GM18951 (cell line): Measurements from ENCODE around the gene FMN2.
"Not testable (repeated sequence)": the region's sequence is repeated elsewhere in the genome, so short reads cannot be mapped to it uniquely, and the experiment has no call there.

ENCODE experiments used
- POLR2A ChIP-seq: IDR thresholded peaks from 4 replicates; pipeline ENCODE4 v1.6.1; 2011; ENCODE audit warnings: mild to moderate bottlenecking; ENCODE audit not compliant: insufficient read length, insufficient read depth; ENCODE audit errors: extremely low read depth
- in situ Hi-C: fragments of 300-500 bp; cut with MboI; formaldehyde crosslinking; loops from one replicate; pipeline ENCODE4 v1.12.0; 2022; ENCODE audit warnings: low sequenced_read_pairs, mixed read lengths, inconsistent platforms; ENCODE audit not compliant: unreplicated experiment

Gene FMN2

DNA sequence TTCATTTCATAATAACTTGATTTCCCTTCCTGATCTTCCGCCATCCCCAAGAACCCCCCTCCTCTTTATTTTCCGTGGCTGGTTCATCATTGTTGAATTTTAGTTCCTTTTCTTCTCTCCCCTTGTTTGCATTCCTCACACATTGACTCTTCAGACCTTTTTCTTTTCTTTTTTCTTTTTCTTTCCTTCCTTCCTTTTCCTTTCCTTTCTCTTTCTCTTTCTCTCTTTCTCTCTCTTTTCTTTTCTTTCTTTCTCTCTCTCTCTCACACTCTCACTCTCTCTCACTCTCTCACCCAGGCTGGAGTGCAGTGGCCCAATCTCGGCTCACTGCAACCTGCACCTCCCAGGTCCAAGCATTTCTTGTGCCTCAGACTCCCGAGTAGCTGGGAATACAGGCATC lies 231.3 kb downstream of the FMN2 start:
- TF ChIP-seq POLR2A, result no peak
- in situ Hi-C loops, result no loop called here

DNA sequence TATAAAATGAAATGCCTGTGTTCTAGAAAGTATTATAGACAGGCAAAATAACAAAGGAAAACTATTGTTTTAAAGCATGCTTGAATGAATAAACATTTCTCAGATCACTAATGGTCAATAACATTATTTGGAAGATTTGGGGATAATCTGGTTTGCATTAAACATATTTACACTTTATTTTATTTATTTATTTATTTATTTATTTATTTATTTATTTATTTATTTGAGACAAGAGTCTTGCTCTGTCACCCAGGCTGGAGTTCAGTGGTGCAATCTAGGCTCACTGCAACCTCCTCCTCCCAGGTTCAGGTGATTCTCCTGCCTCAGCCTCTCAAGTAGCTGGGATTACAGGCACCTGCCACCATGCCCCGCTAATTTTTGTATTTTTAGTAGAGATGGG lies 236.7 kb downstream of the FMN2 start:
- in situ Hi-C loops, result not testable (repeated sequence)

DNA sequence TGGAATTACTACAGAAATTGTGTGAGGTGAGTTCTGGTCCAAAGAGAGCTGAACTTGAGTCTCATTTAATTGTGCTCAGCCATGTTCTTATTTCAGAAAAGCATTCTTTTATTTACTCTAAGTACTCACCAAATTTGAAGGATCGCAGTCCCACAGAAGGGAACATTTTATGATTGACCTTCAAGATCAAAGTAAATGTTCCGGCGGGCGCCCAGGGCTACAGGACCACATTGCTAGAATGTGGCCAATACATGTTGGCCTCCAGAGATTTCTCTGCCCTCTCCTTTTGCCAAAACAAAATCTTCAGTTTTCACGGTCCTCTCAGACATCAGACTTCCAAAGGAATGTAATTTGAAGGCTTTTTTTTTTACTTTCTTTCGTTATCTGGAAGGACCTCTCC lies 237.8 kb downstream of the FMN2 start:
- TF ChIP-seq POLR2A, result no peak
- in situ Hi-C loops, result no loop called here

DNA sequence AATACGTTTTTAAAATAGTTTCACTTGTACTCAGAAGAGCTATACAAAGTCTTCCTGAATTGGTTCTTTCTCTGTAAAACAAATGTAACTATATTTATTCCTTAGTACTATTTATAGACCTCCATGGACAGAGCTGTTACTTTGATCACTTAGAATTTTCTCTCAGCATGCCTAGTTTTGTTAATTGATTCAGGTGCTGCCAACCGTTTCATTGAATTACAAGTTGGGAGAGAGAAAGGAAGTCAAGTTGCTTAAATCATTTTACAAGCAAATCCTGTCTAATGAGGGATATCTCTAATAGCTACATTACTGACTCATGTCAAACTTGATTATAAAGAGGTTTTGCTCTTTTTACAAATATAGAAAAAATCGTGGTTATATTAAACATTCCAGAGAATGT lies 241.0 kb downstream of the FMN2 start:
- in situ Hi-C loops, result no loop called here
- TF ChIP-seq POLR2A, result no peak

DNA sequence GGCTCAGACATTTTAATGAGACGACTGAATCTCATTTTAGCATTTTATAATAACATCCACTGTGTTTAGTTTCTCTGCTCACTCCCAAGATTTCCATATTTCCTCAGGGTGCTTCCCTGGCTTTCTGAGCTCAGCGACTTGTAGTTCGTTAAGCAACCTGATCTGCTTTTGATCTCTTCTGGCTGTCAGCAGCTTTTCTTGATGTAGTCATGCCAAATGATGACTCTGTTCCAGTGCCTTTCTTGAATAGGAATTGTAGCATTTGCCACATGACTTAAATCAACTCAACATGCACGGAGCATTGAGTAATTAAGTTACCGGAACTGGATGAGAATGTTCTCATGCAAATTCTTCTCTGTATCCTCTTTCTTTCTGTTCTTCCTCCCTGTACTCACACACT lies 246.1 kb downstream of the FMN2 start:
- no peak for TF ChIP-seq POLR2A
- in situ Hi-C loops, result no loop called here

- in situ Hi-C loops, result no loop called here
- no peak for TF ChIP-seq POLR2A
Measured at GRCh38 chr1:240338837-240339236, 247.2 kb downstream of the FMN2 start.

- in situ Hi-C loops, result no loop called here
- TF ChIP-seq POLR2A, result no peak
Measured at GRCh38 chr1:240341365-240342250, 249.9 kb downstream of the FMN2 start.

GRCh38 chr1:240342251-240342625 lies 250.6 kb downstream of the FMN2 start:
- in situ Hi-C loops, result no loop called here
- TF ChIP-seq POLR2A, result no peak

DNA sequence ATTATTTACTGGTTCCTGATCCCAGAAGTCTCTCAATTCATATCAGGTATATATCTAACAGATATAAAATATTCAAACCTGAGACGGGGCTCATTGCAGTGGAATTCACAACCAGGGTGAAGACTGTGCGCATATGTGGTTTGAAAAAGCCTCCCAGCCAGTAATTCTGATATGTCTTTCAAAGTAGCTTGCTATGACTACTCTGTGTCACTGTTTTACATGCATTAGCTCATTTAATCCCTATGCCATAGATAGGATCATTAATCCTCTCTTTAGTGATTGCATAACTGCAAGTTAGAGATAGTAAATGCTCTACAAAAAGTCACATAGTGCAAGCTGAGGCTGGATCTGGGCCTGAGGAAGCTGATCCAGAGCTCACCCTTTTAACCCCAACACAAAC lies 251.4 kb downstream of the FMN2 start:
- no peak for TF ChIP-seq POLR2A

DNA sequence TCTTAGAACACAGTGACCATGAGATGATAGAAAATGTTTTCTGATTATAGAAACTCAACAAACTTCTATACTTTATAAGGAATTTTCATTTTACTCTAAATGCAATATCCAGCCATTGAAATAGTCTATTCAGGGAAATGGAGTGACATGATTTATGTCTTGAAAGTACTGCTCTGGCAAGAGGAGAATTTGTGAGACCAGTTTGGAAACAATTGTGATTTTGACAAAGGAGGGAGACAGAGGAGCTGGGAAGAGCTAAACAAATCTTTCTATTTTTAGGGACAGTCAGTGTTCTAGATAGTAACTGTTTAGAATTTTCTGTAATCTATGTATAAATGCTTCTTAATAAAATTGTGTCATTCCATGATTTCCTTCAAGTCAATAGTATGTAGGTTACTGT lies 252.3 kb downstream of the FMN2 start:
- no peak for TF ChIP-seq POLR2A
- in situ Hi-C loops, result no loop called here

More for the DNA sequence above, 251.4 kb downstream of the FMN2 start:
- in situ Hi-C loops, result no loop called here

DNA sequence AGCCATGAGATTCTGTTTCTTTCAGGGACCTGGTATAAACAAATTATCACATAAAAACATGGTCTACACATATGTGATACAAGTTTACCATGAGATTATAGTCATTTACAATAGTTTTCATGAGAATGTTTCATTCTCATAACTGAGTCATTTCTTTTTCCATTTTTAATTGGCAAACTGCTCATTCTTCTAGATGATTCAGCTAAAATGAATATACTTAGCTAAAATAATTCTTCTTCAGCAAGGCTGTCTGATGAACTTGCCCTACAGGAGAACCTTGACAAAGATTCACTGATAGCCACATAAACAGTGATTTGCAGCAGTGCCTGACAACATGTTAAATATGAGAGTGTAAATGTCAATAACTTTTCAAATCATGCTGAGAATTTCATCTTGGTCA lies 253.2 kb downstream of the FMN2 start:
- TF ChIP-seq POLR2A, result no peak
- in situ Hi-C loops, result no loop called here

- no peak for TF ChIP-seq POLR2A
- in situ Hi-C loops, result no loop called here
Measured at GRCh38 chr1:240349695-240350094, 258.0 kb downstream of the FMN2 start.

GRCh38 chr1:240350910-240351331 lies 259.2 kb downstream of the FMN2 start:
- in situ Hi-C loops, result no loop called here
- no peak for TF ChIP-seq POLR2A

DNA sequence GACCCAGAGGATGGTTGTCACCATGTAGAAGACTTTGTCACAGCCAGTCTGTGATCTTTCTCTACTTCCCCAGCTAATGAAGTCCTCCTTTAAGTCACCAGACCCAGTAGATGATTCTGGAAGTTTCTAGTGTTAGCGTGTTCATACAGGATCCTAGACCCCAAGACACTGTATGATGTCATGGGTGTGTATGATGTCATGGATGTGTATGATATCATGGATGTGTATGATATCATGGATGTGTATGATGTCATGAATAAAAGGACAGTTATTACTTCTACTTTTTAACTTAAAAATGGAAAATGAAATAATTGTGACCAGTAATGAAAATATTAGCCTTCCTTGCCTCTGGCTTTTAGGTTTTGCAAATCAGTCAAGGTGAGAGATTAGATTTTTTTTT lies 260.0 kb downstream of the FMN2 start:
- TF ChIP-seq POLR2A, result no peak
- in situ Hi-C loops, result no loop called here

- in situ Hi-C loops, result no loop called here
- TF ChIP-seq POLR2A, result no peak
Measured at GRCh38 chr1:240352769-240353168, 261.1 kb downstream of the FMN2 start.

DNA sequence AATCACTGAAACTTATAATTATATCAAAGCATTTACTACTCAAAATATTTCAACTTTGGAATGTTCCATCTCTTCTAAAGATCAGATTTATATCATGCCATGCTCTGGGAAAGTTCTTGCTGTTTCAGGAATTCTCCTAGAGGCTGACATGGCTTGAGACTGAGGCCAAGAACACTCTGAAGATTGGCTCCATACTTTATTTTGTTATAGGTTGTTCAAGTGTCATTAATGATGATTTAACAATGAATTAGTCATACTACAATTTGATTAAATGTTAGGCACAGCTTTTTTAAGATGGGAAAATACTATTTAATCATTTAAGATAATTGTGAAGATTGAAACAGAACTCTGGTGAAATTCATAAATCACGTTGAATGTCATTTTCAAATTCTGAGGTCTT lies 264.9 kb downstream of the FMN2 start:
- in situ Hi-C loops, result no loop called here
- TF ChIP-seq POLR2A, result no peak
